GM19025 (cell line): Measurements from ENCODE around the gene RDH8.

Experiments used
- ATAC-seq: cut with Tn5 transposase; IDR thresholded peaks from one replicate; pipeline ENCODE4 v1.9.1; 2021; ENCODE audit warnings: mild to moderate bottlenecking, low read depth, moderate library complexity; ENCODE audit not compliant: unreplicated experiment

The RDH8 gene

GRCh38 chr19:10013316-10013715 is at the start of gene RDH8:
Gene RDH8, plus strand, starts transcription at chr19:10013483. Its CDS starts 15 bp downstream, at chr19:10013498.
- no peak for ATAC-seq

DNA sequence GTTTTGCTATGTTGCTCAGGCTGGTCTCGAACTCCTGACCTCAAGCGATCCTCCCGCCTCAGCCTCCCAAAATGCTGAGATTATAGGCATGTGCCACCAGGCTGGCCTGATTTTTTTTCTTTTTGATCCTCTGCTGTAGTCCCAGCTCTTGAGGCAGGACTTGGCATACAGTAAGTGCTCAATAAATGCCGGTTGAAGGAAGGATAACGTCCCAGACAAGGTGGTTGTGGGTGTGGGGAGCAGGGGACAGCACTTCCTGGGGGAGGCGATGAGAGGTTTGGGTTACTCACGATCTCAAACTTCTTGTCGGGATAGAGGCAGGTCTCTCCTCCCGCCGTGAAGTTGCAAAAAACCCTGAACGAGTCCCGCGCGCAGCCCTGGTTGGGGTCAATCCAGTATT is 47.3 kb upstream of the RDH8 start:
- ATAC-seq: no peak

DNA sequence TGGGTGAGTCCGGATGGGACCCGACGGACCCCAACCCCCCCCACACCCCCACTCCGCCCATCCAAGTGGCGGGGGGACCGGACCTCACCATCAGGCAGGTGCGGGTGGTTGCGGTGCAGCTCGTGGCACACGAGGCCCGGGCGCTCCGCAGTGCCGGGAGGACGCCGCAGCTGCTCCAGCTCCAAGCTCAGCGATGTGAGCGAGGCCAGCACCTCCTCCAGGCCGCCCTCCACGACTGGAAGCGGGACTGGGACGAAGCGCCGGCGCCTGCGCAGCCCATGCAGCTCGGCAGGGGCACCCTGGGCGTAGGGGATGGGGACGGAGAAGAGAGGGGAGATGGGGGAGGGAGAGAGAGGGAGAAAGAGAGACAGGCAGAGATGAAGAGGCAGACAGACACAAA is 46.8 kb upstream of the RDH8 start:
- ATAC-seq: no peak

DNA sequence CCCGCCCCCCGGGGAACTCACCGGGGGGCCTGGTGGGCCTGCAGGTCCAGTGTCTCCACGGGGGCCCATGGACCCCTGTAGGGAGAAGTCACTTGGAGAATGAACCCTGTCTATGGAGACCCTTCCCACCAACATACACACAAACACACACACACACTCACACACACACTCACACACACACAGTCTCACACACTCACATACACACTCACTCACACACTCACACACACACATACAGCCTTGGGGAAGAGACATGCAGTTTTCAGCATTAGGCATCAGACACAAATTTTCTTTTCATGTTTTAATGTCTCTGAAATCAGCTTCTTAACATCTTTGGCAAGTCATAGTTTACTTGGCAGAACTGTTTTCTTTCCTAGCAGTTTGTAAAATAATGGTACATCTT is 46.0 kb upstream of the RDH8 start:
- no peak for ATAC-seq

DNA sequence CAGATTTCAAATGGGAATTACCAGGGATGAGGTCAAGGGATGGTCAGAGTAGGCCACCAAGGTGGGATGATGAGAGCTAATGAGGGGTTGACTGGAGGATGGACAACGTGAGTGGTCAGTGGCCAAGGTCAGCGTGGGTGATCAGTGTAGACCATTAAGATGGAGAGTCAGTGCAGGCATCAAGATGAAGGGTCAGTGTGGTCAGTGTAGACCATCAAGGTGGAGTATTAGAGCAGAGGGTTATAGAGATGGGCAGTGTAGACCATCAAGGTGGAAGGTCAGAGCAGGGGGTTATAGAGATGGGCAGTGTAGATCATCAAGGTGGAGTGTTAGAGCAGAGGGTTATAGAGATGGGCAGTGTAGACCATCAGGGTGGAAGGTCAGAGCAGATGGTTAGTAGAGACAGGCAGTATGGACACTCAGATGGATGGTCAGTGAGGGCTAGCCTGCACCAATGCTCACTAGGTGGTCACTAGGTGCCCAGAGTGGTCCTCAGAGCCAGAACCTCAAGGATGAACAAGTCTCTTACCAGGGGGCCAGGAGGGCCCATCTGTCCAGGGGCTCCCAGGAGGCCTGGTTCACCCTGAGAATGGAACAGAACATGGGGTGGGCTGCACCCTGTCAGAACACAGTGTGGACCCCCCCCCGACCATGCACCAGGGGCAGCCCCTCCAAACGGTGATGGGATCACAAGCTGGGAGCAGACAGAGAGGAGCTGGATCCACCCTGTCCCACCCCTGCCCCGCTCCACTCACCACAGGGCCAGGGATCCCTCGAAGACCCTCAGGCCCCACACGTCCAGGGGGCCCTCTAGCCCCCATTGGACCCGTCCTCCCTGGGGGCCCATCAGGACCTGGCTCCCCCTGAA is 44.2 kb upstream of the RDH8 start:
- ATAC-seq: no peak

DNA sequence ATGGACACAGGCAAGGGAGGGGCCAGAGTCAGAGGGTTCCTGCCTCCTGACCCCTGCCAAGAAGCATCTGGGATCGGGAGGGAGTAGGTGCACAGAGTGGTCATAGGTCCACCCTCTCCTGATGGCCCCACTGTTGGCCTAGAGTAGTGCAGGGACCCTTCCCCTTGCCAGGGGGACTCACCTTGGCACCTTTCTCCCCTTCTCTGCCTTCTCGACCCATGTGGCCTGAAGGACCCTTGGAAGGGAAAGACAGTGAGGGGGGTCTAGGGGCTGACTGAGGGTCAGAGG is 43.7 kb upstream of the RDH8 start:
- no peak for ATAC-seq

DNA sequence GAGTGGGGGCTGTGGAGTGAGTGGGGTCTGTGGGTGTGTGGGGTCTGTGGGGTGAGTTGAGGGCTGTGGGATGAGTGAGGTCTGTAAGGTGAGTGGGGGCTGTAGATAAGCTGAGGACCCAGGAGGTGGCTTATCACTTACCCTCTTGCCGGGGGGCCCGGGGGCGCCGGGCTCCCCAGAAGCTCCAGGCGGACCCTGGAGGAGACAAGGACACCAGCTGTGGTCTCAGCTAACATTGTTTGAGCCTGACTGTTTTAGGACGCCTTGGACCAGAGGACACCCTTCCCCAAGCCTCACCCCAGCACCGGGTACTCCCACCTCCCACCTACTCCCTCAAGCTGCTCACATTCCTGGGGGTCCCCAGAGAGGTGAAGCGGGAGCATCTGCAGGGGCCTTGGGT is 42.8 kb upstream of the RDH8 start:
- no peak for ATAC-seq

GRCh38 chr19:9971166-9971897 is 42.0 kb upstream of the RDH8 start:
- no peak for ATAC-seq

DNA sequence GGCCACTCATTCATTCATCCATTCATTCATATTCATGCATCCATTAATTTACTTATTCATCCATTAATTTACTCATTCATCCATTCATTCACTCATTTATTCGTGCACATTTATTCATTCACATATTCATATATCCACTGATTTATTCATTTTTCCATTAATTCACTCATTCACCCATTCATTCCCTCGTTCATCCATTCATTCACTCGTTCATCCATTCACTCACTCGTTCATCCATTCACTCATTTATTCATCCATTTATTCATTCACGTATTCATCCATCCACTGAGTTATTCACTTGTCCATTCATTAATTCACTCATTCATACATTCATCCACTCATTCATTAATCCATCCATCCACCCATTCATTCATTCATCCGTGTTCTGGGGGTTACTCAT is 41.2 kb upstream of the RDH8 start:
- ATAC-seq: no peak

- no peak for ATAC-seq
These were observed 31.6 kb upstream of the RDH8 start for GRCh38 chr19:9981406-9982260.

DNA sequence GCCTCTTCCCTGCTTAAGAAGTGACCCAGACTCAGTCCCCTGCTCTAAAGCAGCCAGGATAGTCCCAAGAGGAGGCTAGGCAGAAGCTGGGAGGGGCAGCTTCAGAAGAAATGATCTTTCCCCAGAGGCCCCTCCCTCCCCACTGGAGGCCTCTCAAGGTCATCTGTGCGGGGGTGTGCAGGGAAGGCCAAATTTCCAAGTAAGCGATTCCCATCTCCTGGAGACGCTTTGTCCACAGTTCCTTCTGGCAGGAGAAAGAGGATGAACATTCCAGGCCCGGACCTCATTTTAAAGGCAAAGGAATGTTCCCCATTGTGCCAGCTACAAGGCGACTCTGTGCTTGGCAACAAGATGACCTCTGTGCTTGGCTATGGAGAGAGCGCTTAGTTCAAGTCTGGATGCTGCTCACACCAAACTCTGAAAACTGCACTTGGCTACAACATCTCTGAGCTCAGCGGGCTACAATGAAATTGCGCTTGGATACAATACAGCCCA is 26.4 kb upstream of the RDH8 start:
- ATAC-seq: no peak

DNA sequence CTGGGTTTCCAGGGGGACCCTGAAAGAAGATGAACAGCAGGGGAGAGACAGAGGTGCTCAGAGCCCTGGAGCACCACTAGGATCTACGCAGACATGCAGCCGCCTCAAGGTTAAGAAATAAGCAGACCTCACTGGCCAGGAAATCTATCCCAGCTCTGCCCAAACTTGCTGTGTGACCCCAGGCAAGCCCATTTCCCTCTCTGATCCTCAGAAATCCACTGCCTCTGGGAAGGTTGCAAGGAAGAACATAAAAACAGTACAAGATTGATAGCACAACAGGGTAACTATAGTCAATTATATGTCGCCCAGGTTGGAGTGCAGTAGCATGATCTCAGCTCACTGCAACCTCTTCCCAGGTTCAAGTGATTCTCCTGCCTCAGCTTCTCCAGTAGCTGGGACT is 23.8 kb upstream of the RDH8 start:
- no peak for ATAC-seq

DNA sequence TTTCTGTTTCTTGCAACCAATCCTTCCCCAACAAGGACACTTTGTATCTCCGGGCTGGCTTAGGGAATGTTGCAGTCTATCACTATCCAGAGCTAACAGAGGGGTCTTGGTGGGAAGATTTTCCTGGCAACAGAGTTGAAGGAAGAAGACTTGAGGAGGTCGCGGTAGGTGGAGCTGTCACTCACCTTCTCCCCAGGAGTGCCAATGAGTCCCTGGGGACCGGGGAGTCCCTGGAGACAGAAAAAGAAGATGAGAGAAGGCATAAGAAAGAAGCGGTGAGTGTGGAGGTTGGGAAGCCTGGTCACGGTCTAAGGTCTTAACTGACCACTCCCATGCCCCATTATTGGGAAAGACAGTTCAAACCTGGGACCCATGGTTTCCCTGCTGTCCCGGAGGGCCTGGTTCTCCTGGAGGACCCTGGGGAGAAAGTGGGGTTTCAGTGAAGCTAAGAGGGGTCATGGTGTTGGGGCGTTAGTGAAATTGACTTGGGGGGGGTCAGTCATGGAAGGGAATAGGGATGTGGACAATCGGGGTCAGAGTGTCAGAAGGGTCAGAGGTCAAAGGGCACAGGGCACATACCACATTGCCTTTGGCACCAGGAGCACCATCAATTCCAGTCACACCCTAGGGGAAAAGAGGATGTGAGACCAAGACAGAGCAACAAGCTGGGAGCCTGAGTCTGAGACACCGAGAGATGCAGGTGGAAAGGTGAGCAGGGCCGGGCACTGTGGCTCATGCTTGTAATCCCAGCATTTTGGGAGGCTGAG is 21.7 kb upstream of the RDH8 start:
- no peak for ATAC-seq

DNA sequence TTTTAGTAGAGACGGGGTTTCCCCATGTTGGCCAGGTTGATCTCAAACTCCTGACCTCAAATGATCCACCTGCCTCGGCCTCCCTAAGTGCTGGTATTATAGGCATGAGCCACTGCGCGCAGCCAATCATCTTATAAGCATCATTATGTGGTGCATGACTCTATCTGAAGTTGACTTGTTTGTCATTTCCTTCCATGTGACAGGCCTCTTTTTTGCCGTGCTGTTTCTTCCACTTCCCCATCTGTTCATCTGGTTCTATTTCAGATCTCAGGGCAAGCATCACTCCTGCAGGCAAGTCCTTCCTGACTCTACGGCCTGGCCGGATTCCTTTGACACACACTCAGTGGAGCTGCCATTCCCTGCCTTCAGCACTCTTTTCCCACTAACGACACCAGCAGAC is 18.2 kb upstream of the RDH8 start:
- no peak for ATAC-seq

- no peak for ATAC-seq
These were observed 17.3 kb upstream of the RDH8 start for GRCh38 chr19:9995999-9996398.

- ATAC-seq: no peak
These were observed 16.7 kb upstream of the RDH8 start for GRCh38 chr19:9996541-9996940.

- no peak for ATAC-seq
These were observed 13.0 kb upstream of the RDH8 start for GRCh38 chr19:10000171-10000826.

GRCh38 chr19:10001899-10002298 is 11.4 kb upstream of the RDH8 start:
- no peak for ATAC-seq

DNA sequence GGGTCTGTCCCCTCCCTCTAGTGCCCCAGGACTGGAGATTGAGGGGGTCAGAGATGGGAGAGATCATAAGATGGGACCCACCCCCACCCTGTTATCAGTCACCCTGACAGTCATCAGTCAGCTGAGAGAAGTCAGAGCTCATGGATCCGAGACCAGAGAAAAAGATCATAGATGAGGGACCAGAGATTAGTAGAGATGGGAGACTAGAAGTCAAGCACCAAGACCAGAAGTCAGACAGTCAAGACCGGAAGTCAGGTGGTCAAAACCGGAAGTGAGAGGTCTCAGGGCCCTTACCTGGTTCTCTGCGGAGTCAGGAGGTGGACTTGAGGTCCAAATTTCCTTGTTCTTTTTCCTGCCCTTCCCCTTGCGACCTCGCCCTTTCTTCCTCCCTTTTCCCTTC is 10.0 kb upstream of the RDH8 start:
- no peak for ATAC-seq

GRCh38 chr19:10004617-10005016 is 8.7 kb upstream of the RDH8 start:
- ATAC-seq: no peak
